ENCODE results near the gene FAXDC2.
"Not testable (repeated sequence)": the region's sequence is repeated elsewhere in the genome, so short reads cannot be mapped to it uniquely, and the experiment has no call there.

FAXDC2 gene

DNA sequence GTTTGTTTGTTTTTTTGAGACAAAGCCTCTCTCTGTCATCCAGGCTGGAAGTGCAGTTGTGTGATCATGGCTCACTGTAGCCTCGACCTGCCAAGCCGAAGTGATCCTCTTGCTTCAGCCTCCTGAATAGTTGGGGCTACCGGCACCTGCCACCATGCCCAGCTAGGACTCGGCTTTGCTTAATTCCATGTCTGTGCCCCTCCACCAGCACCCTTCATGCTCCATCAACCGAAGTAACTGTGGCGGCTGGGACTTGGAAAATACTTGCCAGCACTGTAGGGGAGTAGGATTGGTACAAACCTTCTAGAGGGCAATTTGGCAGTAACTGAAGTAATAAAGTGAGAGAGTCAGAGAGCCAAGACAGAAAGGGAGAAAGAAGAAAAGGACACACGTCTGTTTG, 19.0 kb downstream of the FAXDC2 start:
- intact Hi-C loops (cut with micrococcal nuclease): no loop called here
- H3K27ac Mint-ChIP-seq: no peak overlapping the region
- H3K4me1 Mint-ChIP-seq (ENCODE audit: low read depth): peaks cover 17% of the 10 kb centered on the region

DNA sequence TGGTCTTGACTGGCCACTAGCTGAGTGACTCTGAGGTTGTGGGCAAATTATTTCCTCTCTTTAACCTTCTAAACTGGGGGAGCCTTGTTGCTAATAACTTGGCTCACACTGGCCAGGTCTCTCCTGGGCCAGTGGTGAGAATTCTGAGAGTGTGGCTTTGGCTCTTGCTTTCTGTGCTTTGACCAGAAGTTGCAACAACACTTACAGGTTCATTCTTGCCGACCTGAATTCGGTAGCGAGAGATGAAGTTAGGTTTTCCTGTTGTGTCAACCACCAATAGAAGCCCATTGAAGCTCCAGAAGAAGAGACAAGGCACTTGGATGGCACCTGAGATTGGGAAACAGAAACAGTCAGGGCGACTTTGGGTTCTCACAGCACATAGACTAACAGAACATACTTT, 19.8 kb downstream of the FAXDC2 start:
- H3K27me3 Mint-ChIP-seq: no peaks in the 10 kb centered on the region
- no peak overlapping the region for H3K4me3 Mint-ChIP-seq
- H3K4me1 Mint-ChIP-seq (ENCODE audit: low read depth): peaks cover 17% of the 10 kb centered on the region
- H3K36me3 Mint-ChIP-seq (ENCODE audit: low read depth): peaks cover 69% of the 10 kb centered on the region
- intact Hi-C loops (cut with micrococcal nuclease): no loop called here
- H3K9me3 Mint-ChIP-seq: no peaks in the 10 kb centered on the region
- H3K27ac Mint-ChIP-seq: no peak overlapping the region

More for the DNA sequence above, 19.0 kb downstream of the FAXDC2 start:
- H3K4me3 Mint-ChIP-seq: no peak overlapping the region
- no peaks in the 10 kb centered on the region for H3K27me3 Mint-ChIP-seq
- peaks cover 66% of the 10 kb centered on the region for H3K36me3 Mint-ChIP-seq (ENCODE audit: low read depth)
- H3K9me3 Mint-ChIP-seq: no peaks in the 10 kb centered on the region

DNA sequence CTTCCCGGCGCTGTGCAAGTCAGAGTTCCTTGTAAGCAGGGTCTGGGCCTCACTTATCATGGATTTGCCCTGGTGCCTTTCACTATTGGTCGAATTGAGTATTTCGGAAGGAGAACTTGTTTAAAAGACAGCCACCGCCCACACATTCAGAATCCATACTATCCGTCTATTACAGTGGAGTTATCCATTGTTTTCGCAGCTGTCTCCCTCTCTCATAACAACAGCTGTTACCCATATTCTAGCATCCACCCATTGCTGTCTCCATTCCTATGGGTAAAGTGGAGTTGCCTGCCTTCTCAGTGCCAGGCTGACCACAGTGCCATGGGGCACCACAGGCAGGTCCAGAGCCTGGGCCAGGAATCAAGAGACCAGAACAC, 20.2 kb downstream of the FAXDC2 start:
- Mint-ChIP-seq H3K27ac (no peak overlapping the region), H3K27me3 (no peaks in the 10 kb centered on the region), H3K4me3 (no peak overlapping the region), H3K4me1 (ENCODE audit: low read depth) (peaks cover 17% of the 10 kb centered on the region), H3K36me3 (ENCODE audit: low read depth) (peaks cover 72% of the 10 kb centered on the region), H3K9me3 (no peaks in the 10 kb centered on the region)
- intact Hi-C loops (cut with micrococcal nuclease): no loop called here

DNA sequence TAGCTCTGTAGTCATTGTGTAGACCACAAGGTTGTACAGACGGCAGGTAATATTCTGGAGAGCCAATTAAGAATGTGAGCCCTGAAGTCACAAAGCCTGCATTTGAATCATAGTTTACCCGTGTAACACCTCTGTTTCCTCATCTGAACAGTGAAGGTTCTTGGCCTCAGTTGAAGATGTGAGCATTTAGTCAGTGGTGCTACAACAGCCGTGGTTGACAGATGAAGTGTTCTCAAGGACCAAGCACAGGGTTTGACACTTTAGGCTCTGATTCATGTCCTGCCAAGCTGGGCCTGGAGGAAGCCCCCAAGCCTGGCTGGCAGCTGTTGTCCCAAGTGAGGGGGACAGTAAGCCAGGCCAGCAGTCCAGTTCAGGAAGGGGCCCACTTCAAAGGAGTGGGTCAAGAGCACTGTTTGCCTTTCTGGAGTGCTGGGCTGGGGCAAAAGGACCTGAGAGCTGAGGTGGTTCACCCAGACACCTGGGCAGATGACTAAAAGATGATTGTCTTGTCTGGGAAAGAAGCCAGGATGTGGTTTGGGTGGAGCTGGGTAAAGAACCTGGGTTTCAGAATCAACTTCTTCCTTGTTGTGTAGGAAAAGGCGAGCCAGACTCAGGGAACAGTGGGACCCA, 20.7 kb downstream of the FAXDC2 start:
- intact Hi-C loops (cut with micrococcal nuclease): no loop called here
- Mint-ChIP-seq H3K36me3 (ENCODE audit: low read depth) (peaks cover 72% of the 10 kb centered on the region), H3K4me1 (ENCODE audit: low read depth) (peaks cover 14% of the 10 kb centered on the region), H3K9me3 (no peaks in the 10 kb centered on the region), H3K4me3 (no peak overlapping the region), H3K27me3 (no peaks in the 10 kb centered on the region), H3K27ac (no peak overlapping the region)

DNA sequence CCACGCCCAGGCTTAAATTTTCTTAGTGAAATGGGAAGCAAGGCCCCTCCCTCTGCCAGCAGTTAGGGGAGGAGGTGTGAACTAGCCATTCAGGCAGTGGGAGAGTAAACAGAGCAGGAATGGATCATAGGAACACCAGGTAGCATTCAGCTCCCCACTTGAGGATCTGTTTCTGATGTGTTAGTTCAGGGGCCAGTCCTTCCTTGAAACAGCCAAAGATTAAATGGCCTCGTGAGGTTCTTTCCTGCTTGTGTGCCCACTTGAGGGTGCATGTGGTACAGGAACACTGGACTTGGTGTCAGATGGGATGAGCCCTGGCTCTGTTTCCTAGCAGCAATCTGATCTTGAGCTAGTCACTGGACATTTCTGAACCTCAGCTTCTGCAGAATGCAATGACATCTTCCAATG, 21.2 kb downstream of the FAXDC2 start:
- Mint-ChIP-seq H3K36me3 (ENCODE audit: low read depth) (peaks cover 73% of the 10 kb centered on the region), H3K27ac (no peak overlapping the region), H3K4me1 (ENCODE audit: low read depth) (peaks cover 11% of the 10 kb centered on the region), H3K27me3 (no peaks in the 10 kb centered on the region), H3K9me3 (no peaks in the 10 kb centered on the region), H3K4me3 (no peak overlapping the region)
- intact Hi-C loops (cut with micrococcal nuclease): no loop called here

DNA sequence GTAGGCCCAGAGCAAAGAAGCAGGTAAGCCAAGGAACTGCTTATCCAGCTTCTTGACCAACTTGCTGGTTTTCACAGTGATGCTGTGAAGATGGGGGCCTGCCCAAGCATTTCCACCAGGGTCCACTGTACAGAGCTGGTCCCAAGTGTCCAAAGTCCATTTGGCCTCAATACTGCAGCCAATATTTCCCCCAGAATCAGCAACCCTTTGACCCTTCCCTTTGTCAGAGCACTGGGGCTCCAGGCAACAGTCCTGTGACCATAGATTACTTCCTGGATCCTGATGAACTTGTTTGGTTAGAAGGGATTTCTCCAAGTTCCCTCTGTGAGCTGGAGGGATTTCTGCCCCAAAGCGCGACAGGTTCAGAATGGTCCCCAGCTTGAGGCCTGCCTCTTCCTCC, 26.3 kb downstream of the FAXDC2 start:
- no peaks in the 10 kb centered on the region for H3K27me3 Mint-ChIP-seq
- no peak overlapping the region for H3K4me3 Mint-ChIP-seq
- H3K36me3 Mint-ChIP-seq (ENCODE audit: low read depth): peaks cover 88% of the 10 kb centered on the region
- H3K27ac Mint-ChIP-seq: no peak overlapping the region
- peaks cover 16% of the 10 kb centered on the region for H3K4me1 Mint-ChIP-seq (ENCODE audit: low read depth)
- intact Hi-C loops (cut with micrococcal nuclease): loop anchor here (5.0 kb wide), 1 partner anchor 33 kb away; the partner anchor contains the start of gene CNOT8
- no peaks in the 10 kb centered on the region for H3K9me3 Mint-ChIP-seq

DNA sequence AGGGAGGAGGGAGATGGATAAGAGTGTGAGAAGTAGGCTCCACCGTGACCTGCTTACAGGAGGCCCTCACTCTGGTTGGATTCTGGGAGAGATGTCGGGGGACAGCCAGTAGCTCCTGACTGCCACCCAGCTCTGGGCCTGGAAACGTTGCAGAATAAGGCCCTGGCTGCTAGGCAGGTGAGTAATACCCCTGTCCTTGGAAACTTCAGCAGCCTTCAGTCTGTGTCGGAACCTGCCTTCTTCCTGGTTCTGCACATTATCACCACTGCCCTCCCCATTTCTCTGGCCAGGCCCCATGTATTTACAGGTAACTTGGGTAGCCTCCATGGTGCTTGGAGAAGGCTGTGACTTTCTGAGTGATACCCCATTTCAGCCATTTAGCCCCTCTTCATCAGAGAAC, 26.8 kb downstream of the FAXDC2 start:
- Mint-ChIP-seq H3K4me1 (ENCODE audit: low read depth) (peaks cover 16% of the 10 kb centered on the region), H3K27me3 (no peaks in the 10 kb centered on the region), H3K9me3 (no peaks in the 10 kb centered on the region), H3K27ac (no peak overlapping the region), H3K4me3 (no peak overlapping the region), H3K36me3 (ENCODE audit: low read depth) (peaks cover 91% of the 10 kb centered on the region)
- intact Hi-C loops (cut with micrococcal nuclease): loop anchor here (5.0 kb wide), 1 partner anchor 34 kb away; the partner anchor contains the start of gene CNOT8

DNA sequence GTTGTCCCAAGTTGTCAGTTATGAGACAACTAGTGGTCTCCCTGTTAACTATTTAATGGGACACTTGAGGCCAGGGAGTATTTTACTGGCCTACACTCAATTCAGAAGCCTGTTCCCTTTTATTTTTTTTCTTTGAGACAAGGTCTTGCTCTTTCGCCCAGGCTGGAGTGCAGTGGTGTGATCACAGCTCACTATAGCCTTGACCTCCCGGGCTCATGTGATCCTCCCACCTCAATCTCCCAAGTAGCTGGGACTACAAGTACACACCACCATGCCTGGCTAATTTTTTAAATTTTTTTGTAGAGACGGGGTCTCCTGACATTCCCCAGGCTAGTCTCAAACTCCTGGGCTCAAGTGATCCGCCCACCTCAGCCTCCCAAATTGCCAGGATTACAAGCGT, 27.5 kb downstream of the FAXDC2 start:
- intact Hi-C loops (cut with micrococcal nuclease): loop anchor here (5.0 kb wide), 1 partner anchor 34 kb away; the partner anchor contains the start of gene CNOT8
- not testable (repeated sequence) for H3K9me3 Mint-ChIP-seq, H3K4me3 Mint-ChIP-seq

DNA sequence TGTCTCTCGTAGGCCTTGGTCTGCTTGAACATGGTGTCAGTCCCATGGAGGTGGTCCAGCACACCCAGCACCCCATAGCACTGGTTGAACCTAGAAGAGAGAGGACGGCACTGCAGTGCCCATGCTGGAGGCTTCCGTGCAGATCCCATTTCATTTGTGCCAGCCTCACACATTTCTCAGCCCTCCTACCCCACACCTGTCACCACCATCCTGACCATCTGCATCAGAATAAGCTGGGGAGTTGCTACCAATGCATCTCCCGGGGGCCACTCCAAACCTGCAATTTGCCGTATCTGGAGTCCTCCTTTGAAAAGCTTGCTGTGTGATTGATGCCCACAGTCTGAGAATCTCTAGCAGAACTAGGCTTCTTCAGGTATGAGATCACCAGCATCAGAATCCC, 30.0 kb downstream of the FAXDC2 start:
- peaks cover 16% of the 10 kb centered on the region for H3K4me1 Mint-ChIP-seq (ENCODE audit: low read depth)
- peaks cover 87% of the 10 kb centered on the region for H3K36me3 Mint-ChIP-seq (ENCODE audit: low read depth)
- H3K27ac Mint-ChIP-seq: no peak overlapping the region
- no peaks in the 10 kb centered on the region for H3K9me3 Mint-ChIP-seq
- intact Hi-C loops (cut with micrococcal nuclease): loop anchor here (5.0 kb wide), 1 partner anchor 37 kb away; the partner anchor contains the start of gene CNOT8
- H3K27me3 Mint-ChIP-seq: no peaks in the 10 kb centered on the region
- H3K4me3 Mint-ChIP-seq: no peak overlapping the region

More for the DNA sequence above, 27.5 kb downstream of the FAXDC2 start:
- H3K36me3 Mint-ChIP-seq (ENCODE audit: low read depth): peaks cover 86% of the 10 kb centered on the region
- H3K27me3 Mint-ChIP-seq, H3K27ac Mint-ChIP-seq: not testable (repeated sequence)
- H3K4me1 Mint-ChIP-seq (ENCODE audit: low read depth): peaks cover 16% of the 10 kb centered on the region

DNA sequence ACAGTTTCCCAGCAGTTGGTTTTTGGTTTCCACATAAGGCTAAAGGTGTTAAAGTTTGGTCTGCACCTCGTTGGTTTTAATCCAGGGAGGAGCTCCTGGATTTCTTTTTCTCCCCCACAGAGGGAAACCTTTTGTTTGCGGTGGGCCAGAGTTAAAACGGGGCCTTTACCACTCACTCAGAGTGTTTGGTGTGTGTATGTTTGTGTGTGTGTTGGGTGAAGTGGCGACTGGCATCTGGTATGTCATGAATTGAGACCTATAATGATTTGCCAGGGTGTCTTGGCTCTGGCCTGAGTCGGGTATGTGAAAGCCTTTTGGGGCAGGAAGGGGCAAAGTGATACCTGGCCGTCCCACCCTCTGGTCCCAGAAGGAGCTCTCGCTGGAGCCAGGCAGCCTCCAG, 30.9 kb downstream of the FAXDC2 start:
- no peaks in the 10 kb centered on the region for H3K27me3 Mint-ChIP-seq
- H3K27ac Mint-ChIP-seq: no peak overlapping the region
- intact Hi-C loops (cut with micrococcal nuclease): loop anchor here (10.0 kb wide), 1 partner anchor 55 kb away; no protein-coding TSS in a partner anchor
- no peak overlapping the region for H3K4me3 Mint-ChIP-seq
- H3K4me1 Mint-ChIP-seq (ENCODE audit: low read depth): peaks cover 16% of the 10 kb centered on the region
- H3K36me3 Mint-ChIP-seq (ENCODE audit: low read depth): peaks cover 90% of the 10 kb centered on the region
- H3K9me3 Mint-ChIP-seq: no peaks in the 10 kb centered on the region

DNA sequence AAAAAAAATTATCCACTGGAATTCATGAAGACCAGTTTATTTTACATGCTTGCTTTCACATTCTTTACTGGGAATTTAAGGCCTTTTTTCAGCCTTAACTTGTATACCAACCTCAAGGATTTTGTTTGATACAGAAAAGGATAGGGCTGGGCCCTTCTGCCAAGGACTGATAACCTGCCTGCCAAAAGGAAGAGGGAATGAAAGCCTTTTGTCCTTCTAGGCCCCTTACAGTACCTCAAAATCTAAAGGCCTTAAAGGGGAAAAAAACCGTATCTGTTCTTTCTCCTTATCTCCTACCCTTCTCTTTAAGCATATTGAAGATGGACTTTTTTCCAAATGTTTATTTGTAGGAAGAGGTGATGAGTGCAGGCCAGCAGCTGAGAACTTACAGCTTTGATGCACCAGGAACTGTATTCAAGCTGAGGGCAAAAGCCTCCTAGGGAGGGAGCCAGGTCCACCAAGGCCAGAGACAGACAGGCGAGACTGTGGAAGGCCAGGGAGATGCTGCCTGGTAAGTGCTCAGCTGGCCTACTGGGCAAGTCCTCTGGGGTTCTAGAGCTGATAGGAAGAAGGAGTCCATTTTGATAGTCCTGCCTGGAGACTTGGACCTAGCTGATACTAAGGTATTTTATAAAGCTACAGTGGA, 31.8 kb downstream of the FAXDC2 start:
- Mint-ChIP-seq H3K27me3 (no peaks in the 10 kb centered on the region), H3K36me3 (ENCODE audit: low read depth) (peaks cover 90% of the 10 kb centered on the region), H3K4me3 (no peak overlapping the region), H3K27ac (no peak overlapping the region), H3K4me1 (ENCODE audit: low read depth) (peaks cover 16% of the 10 kb centered on the region), H3K9me3 (no peaks in the 10 kb centered on the region)
- intact Hi-C loops (cut with micrococcal nuclease): loop anchor here (10.0 kb wide), 1 partner anchor 54 kb away; no protein-coding TSS in a partner anchor

DNA sequence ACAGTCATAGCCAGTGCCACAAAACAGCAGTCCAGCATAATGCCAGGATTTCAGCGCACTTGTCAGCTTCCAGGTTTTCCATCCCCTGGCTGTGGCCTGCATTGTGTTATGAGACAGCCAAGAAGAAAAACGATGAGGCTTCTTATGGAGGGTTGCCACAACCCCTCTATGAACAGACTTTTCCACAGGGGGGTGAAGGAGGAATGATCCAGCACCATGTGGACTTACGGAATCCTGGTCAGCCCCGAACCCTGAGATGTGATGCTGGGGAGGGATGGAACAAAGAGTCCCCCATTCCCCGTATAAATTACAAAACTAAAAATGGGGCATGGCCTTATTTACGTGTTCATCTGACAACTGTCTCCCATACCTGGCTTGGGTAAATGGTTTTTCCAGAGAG, 32.6 kb downstream of the FAXDC2 start:
- H3K4me1 Mint-ChIP-seq (ENCODE audit: low read depth): peaks cover 22% of the 10 kb centered on the region
- intact Hi-C loops (cut with micrococcal nuclease): loop anchor here (10.0 kb wide), 1 partner anchor 53 kb away; no protein-coding TSS in a partner anchor
- H3K36me3 Mint-ChIP-seq (ENCODE audit: low read depth): peaks cover 91% of the 10 kb centered on the region
- no peak overlapping the region for H3K4me3 Mint-ChIP-seq
- no peaks in the 10 kb centered on the region for H3K9me3 Mint-ChIP-seq
- H3K27me3 Mint-ChIP-seq: no peaks in the 10 kb centered on the region
- H3K27ac Mint-ChIP-seq: no peak overlapping the region

DNA sequence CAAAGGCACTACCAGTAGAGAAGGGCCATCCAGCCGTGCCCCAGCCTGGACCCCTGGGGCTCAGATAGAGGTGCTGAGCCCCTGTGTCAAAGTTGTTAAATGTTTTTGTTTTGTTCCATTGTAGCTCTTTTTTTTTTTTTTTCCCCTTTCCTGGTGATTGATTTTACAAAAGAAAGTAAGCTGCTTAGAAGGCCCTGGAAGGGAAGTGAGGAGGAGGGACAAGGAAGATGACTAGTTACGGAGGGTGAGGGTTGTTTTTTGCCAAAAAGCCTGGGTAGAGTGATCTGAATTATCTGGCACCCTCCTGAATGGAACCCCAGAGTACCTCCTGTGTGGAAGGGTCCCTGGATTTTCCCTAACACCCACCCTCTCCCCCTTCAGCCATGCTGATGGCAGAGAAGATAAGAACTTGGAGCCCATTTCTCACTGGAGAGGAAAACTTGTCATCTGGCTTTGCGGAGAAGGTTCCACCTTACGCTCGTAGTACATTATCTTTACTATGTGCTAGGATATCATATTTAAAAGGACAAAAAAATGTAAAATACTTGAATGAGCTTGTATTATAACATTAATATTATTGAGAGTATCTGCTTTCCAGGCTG, 33.4 kb downstream of the FAXDC2 start:
- Mint-ChIP-seq H3K4me1 (ENCODE audit: low read depth) (peaks cover 22% of the 10 kb centered on the region), H3K9me3 (no peaks in the 10 kb centered on the region), H3K36me3 (ENCODE audit: low read depth) (peaks cover 95% of the 10 kb centered on the region), H3K27ac (peak overlapping the region; percentile 45), H3K27me3 (no peaks in the 10 kb centered on the region), H3K4me3 (no peak overlapping the region)
- intact Hi-C loops (cut with micrococcal nuclease): loop anchor here (10.0 kb wide), 1 partner anchor 52 kb away; no protein-coding TSS in a partner anchor

DNA sequence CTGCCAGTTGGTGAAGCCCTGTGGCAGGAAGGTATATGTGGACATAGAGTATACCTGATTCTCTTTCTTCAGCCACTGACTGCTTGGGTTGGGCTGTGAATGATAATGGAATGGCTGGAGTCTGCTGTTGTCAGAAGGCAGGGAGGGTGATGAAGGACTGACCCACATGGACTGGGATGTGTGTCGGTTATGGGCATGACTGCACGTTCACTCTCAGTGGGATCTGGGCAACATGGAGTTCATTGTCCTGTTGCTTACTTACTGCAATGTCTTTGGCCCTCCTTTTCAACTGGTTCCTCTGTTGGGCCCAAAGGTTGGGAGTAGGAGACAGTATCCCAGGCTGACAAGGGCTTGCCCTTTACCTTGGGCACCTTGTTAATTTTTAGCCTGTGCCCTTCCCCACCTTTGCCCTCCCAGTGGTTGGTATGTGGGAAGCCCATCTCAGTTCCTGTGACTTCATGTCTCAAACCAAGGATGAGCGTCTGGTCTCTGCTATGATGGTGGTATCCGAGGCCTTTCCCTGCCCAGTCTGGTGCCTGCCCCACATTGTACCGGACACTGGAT, 34.6 kb downstream of the FAXDC2 start:
- no peak overlapping the region for H3K4me3 Mint-ChIP-seq
- intact Hi-C loops (cut with micrococcal nuclease): loop anchor here (10.0 kb wide), 1 partner anchor 51 kb away; no protein-coding TSS in a partner anchor
- no peaks in the 10 kb centered on the region for H3K9me3 Mint-ChIP-seq
- peaks cover 24% of the 10 kb centered on the region for H3K4me1 Mint-ChIP-seq (ENCODE audit: low read depth)
- peaks cover 95% of the 10 kb centered on the region for H3K36me3 Mint-ChIP-seq (ENCODE audit: low read depth)
- H3K27ac Mint-ChIP-seq: peak overlapping the region; percentile 45
- no peaks in the 10 kb centered on the region for H3K27me3 Mint-ChIP-seq
